ENCODE results near the gene RENBP.

DNA sequence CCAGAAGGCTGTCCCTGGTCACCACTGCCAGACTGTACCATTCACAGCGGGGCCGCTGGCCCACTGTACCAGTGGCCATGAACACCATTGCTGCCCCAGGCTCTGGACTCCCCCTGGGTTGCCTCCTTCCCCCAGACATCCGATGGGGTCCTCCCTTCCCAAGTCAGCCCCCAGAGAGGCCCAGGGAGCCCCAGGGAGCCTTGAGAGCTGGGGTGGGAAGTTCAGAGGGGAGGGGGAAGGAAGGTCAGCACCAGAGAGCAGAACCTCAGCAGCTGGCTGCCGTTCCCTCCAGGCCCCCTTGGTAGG is 17.9 kb downstream of the RENBP start:
- TF ChIP-seq, protein P1, sequence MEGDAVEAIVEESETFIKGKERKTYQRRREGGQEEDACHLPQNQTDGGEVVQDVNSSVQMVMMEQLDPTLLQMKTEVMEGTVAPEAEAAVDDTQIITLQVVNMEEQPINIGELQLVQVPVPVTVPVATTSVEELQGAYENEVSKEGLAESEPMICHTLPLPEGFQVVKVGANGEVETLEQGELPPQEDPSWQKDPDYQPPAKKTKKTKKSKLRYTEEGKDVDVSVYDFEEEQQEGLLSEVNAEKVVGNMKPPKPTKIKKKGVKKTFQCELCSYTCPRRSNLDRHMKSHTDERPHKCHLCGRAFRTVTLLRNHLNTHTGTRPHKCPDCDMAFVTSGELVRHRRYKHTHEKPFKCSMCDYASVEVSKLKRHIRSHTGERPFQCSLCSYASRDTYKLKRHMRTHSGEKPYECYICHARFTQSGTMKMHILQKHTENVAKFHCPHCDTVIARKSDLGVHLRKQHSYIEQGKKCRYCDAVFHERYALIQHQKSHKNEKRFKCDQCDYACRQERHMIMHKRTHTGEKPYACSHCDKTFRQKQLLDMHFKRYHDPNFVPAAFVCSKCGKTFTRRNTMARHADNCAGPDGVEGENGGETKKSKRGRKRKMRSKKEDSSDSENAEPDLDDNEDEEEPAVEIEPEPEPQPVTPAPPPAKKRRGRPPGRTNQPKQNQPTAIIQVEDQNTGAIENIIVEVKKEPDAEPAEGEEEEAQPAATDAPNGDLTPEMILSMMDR (conservative IDR thresholded peaks at IDR 0.05; ENCODE audit: low read length): no peak
- TF ChIP-seq EZH2phosphoT487 (IDR thresholded peaks at IDR 0.05; ENCODE audit: borderline replicate concordance): no peak
